LNCaP clone FGC (cell line): Measurements from ENCODE around the gene PFDN5.

Experiments used
- DNase-seq: peaks from one replicate; pipeline ENCODE4 v3.0.0-alpha.2; 2011; ENCODE audit warnings: low read depth
- H3K4me3 ChIP-seq: 2 replicates; pipeline ENCODE4 v1.5.1; 2011; ENCODE audit warnings: mild to moderate bottlenecking, low read depth, low read length, control low read depth
- CTCF ChIP-seq: IDR thresholded peaks from 2 replicates; pipeline ENCODE4 v1.5.1; 2012; ENCODE audit warnings: mild to moderate bottlenecking; ENCODE audit not compliant: control insufficient read depth, insufficient read depth; ENCODE audit errors: extremely low read depth

Gene PFDN5

GRCh38 chr12:53344824-53345485 is 49.6 kb downstream of the PFDN5 start:
- no peak for DNase-seq
- peak overlapping the region; percentile 59 for H3K4me3 ChIP-seq
- peak; percentile 60 for TF ChIP-seq CTCF

GRCh38 chr12:53345486-53346188 is 50.3 kb downstream of the PFDN5 start:
- TF ChIP-seq CTCF: no peak
- DNase-seq: no peak
- peak overlapping the region; percentile 59 for H3K4me3 ChIP-seq

- TF ChIP-seq CTCF: no peak
- H3K4me3 ChIP-seq: no peak overlapping the region
Measured at GRCh38 chr12:53346491-53346890, 51.1 kb downstream of the PFDN5 start.

GRCh38 chr12:53347905-53348304 is 52.6 kb downstream of the PFDN5 start:
- no peak for DNase-seq
- H3K4me3 ChIP-seq: no peak overlapping the region
- TF ChIP-seq CTCF: no peak

More at GRCh38 chr12:53346491-53346890, 51.1 kb downstream of the PFDN5 start:
- no peak for DNase-seq
